Stimulated activated CD4-positive, alpha-beta T cell treated with anti-CD3 and anti-CD28 coated beads, Interleukin-1b, Interleukin-23, amount 100 ng/mL, for 24 hours (primary cell): ENCODE measurements around the gene B4GALNT3.

ENCODE experiments used
- DNase-seq, 4 experiments: peaks; one replicate each; pipeline ENCODE4 v3.0.0-alpha.2; 2020; ENCODE audit warnings: low read depth in 4 of 4, low spot score in 1 of 4

Gene B4GALNT3

GRCh38 chr12:590206-590750, 130.5 kb downstream of the B4GALNT3 start:
- DNase-seq, result no peak

- no peak for DNase-seq
Observed at GRCh38 chr12:591167-592023, 131.7 kb downstream of the B4GALNT3 start.

GRCh38 chr12:592024-592505, 132.3 kb downstream of the B4GALNT3 start:
- DNase-seq, result no peak

- no peak for DNase-seq
Observed at GRCh38 chr12:593396-594270, 133.9 kb downstream of the B4GALNT3 start.

GRCh38 chr12:597926-598568, 138.3 kb downstream of the B4GALNT3 start:
- DNase-seq, result no peak

- no peak for DNase-seq
Observed at GRCh38 chr12:599756-600155, 140.0 kb downstream of the B4GALNT3 start.

- no peak for DNase-seq
Observed at GRCh38 chr12:601976-602699, 142.4 kb downstream of the B4GALNT3 start.

- DNase-seq, result no peak
Observed at GRCh38 chr12:602700-603068, 142.9 kb downstream of the B4GALNT3 start.

GRCh38 chr12:604956-605355, 145.2 kb downstream of the B4GALNT3 start:
- DNase-seq, result no peak

- no peak for DNase-seq
Observed at GRCh38 chr12:607541-608001, 147.8 kb downstream of the B4GALNT3 start.

GRCh38 chr12:608413-608812, 148.7 kb downstream of the B4GALNT3 start:
- no peak for DNase-seq

GRCh38 chr12:608921-609320, 149.2 kb downstream of the B4GALNT3 start:
- DNase-seq, result no peak

- DNase-seq, result no peak
Observed at GRCh38 chr12:611721-612120, 152.0 kb downstream of the B4GALNT3 start.

- DNase-seq, result no peak
Observed at GRCh38 chr12:612293-612692, 152.6 kb downstream of the B4GALNT3 start.

GRCh38 chr12:612886-613285, 153.1 kb downstream of the B4GALNT3 start:
- no peak for DNase-seq
